Fibroblast of lung (primary cell): ENCODE measurements around the gene UFSP1.

Experiments
- EZH2 ChIP-seq: IDR thresholded peaks from 2 replicates; pipeline ENCODE4 v1.5.1; 2012; ENCODE audit warnings: low read length, control low read depth, mild to moderate bottlenecking; ENCODE audit errors: missing control alignments
- TF ChIP-seq, protein P1 (sequence below), 2 donors: IDR thresholded peaks in 1 of 2; conservative IDR thresholded peaks in 1 of 2; 1 replicate in 1 of 2; 2 replicates in 1 of 2; pipeline ENCODE4 v1.5.1; 2011 to 2012; ENCODE audit warnings: low read length in 2 of 2, control low read depth in 1 of 2, inconsistent platforms in 1 of 2, low read depth in 1 of 2, mild to moderate bottlenecking in 1 of 2

DNA sequence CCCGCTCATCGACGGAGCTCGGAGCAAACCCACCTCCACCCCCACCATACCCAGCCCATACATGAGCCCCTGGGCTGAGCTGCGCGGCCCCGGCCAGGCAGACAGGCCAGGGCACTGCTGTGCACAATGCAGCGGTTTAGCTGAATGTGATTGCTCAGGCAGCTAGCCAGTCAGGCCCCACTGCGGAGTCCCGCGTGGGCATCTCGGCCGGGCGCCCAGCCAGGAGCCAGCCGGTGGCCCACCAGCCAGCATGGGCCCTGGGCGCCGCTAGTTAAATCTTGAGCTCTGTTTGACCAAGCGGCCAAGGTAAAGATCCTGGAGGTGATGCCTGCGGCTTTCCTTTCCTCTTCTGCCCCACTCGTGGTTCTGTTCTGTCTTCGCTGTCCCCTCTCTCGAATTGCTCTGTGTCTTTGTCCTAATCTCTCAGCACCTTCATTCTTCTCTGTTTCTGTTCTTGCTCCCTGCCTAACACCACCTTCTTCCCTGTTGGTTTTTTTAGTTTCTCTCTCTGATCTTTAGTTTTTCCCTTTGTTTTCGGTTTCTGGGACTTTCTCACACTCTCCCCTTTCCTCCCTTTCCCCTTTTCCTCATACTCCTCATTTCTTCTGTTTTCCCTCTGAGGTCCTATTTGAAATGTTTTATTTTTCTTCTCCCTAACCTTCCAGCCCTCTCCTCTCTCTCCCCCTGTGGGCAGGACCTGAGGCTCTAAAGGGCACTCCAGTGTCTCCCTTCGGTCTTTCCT is 6.6 kb downstream of the UFSP1 start:
- TF ChIP-seq, protein P1, sequence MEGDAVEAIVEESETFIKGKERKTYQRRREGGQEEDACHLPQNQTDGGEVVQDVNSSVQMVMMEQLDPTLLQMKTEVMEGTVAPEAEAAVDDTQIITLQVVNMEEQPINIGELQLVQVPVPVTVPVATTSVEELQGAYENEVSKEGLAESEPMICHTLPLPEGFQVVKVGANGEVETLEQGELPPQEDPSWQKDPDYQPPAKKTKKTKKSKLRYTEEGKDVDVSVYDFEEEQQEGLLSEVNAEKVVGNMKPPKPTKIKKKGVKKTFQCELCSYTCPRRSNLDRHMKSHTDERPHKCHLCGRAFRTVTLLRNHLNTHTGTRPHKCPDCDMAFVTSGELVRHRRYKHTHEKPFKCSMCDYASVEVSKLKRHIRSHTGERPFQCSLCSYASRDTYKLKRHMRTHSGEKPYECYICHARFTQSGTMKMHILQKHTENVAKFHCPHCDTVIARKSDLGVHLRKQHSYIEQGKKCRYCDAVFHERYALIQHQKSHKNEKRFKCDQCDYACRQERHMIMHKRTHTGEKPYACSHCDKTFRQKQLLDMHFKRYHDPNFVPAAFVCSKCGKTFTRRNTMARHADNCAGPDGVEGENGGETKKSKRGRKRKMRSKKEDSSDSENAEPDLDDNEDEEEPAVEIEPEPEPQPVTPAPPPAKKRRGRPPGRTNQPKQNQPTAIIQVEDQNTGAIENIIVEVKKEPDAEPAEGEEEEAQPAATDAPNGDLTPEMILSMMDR (conservative IDR thresholded peaks at IDR 0.05 in 1 of 2, IDR thresholded peaks at IDR 0.05 in 1 of 2; ENCODE audit: low read depth in 1 of 2, low read length in 2 of 2), result no peak
- no peak for TF ChIP-seq EZH2
